SU-DHL-6 (cell line): ENCODE results near the gene ABCA5.

Experiments
- CTCF ChIP-seq: fragments of 200-600 bp; sonication (generic); IDR thresholded peaks from one replicate; pipeline ENCODE4 v1.5.1; 2017; ENCODE audit warnings: antibody characterized with exemption, mild to moderate bottlenecking, low read length, moderate library complexity; ENCODE audit not compliant: insufficient read depth, poor library complexity, severe bottlenecking
- EZH2phosphoT487 ChIP-seq: fragments of 200-600 bp; sonication (generic), shearing (Covaris generic); conservative IDR thresholded peaks from 2 replicates; pipeline ENCODE4 v1.6.1; 2018; ENCODE audit warnings: mild to moderate bottlenecking, antibody characterized with exemption, low read length, moderate library complexity, mixed read lengths

GRCh38 chr17:69323806-69324205, 3.1 kb downstream of the ABCA5 start:
- TF ChIP-seq CTCF, result no peak
- TF ChIP-seq EZH2phosphoT487, result no peak
